Stomach (tissue), 4 donors: ENCODE results near the gene DPT.

Experiments used
- POLR2A ChIP-seq, 4 donors: fragments of 450-650 bp; IDR thresholded peaks; one replicate each; pipeline ENCODE4 v1.6.1; 2016; ENCODE audit warnings: antibody characterized with exemption in 4 of 4, control low read depth in 2 of 4, mild to moderate bottlenecking in 1 of 4, moderate library complexity in 1 of 4
- POLR2AphosphoS5 ChIP-seq, 3 donors: sonication (generic); formaldehyde crosslinking; IDR thresholded peaks; one replicate each; pipeline ENCODE4 v1.6.1; 2016; ENCODE audit warnings: antibody characterized with exemption in 3 of 3
- TF ChIP-seq, protein P1 (sequence below), 7 experiments: fragments of 450-650 bp in 4 of 7; fragments of 200-600 bp in 3 of 7; sonication (generic) in 3 of 7; IDR thresholded peaks; one replicate each; pipeline ENCODE4 v1.5.1; 2016 to 2019; ENCODE audit warnings: antibody characterized with exemption in 7 of 7, control low read depth in 2 of 7, mild to moderate bottlenecking in 1 of 7

DNA sequence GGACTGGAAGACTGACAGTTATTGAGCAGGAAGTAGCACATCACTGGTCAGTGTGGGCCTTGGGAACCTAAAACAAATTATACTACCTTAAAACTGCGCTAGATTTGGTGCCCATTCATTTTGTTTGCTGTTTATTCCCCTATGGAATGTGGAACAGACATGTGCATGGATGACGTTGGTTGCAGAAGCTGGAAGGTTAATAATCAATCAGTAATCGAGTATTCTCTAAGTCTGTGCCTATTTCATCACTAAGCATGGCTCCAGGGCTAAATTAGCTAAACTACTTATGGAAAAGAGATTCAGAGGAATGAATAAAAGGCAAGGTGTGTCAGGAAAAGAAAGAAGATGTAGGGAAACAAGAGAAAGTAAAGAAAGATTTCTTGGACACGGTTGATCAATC is 33.5 kb upstream of the DPT start:
- TF ChIP-seq, protein P1, sequence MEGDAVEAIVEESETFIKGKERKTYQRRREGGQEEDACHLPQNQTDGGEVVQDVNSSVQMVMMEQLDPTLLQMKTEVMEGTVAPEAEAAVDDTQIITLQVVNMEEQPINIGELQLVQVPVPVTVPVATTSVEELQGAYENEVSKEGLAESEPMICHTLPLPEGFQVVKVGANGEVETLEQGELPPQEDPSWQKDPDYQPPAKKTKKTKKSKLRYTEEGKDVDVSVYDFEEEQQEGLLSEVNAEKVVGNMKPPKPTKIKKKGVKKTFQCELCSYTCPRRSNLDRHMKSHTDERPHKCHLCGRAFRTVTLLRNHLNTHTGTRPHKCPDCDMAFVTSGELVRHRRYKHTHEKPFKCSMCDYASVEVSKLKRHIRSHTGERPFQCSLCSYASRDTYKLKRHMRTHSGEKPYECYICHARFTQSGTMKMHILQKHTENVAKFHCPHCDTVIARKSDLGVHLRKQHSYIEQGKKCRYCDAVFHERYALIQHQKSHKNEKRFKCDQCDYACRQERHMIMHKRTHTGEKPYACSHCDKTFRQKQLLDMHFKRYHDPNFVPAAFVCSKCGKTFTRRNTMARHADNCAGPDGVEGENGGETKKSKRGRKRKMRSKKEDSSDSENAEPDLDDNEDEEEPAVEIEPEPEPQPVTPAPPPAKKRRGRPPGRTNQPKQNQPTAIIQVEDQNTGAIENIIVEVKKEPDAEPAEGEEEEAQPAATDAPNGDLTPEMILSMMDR (IDR thresholded peaks at IDR 0.05): no peak
- TF ChIP-seq POLR2AphosphoS5 (IDR thresholded peaks at IDR 0.05) (no peak), POLR2A (IDR thresholded peaks at IDR 0.05) (no peak)
